COLO668 (cell line): ENCODE measurements around the gene ZNF648.
"Not testable (repeated sequence)": the region's sequence is repeated elsewhere in the genome, so short reads cannot be mapped to it uniquely, and the experiment has no call there.

Experiments
- DNase-seq: peaks from one replicate; lab custom pipeline; 2025; ENCODE audit not compliant: unreplicated experiment; lab: John Stamatoyannopoulos, UW

Gene ZNF648, protein sequence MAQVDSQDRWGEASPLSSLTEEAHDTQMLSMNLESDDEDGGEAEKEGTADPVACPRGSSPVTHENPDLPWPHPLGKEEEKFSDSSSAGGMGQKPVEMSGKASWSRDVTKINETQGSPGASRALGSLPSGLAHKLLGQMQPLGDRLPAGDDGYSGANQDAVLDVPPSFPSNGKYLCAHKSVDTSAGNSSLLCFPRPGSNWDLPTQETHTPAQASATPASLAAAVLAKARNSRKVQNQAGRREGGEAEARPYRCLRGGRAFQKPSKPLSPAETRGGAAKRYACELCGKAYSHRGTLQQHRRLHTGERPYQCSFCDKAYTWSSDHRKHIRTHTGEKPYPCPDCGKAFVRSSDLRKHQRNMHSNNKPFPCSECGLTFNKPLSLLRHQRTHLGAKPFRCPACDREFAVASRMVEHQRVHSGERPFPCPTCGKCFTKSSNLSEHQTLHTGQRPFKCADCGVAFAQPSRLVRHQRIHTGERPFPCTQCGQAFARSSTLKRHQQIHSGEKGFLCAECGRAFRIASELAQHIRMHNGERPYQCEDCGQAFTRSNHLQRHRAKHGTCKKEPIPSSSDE

DNA sequence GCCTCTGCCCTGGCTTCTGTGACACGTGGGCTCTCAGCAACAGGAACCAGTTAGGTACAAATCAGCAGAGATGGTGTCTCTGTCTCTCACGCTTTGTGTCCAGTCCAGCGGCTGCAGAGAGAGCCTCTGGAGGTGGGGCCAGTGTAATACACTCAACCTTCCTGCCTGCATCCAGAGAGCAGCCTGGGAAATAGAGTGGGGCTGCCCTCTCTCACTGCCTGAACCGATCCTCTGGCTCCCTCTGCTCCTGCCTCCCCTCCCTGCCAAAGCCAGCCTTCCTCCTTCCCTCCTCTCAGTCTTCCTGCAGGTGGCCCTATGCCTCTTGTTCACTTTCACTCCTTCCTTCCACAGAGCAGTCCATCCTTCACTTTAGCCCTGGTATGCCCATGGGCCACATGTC, at the start of gene ZNF648:
Gene ZNF648 (minus strand): TSS at position 119 of the 400 bp plus-strand sequence. CDS start 3,702 bp downstream, outside the sequence.
- DNase-seq = no peak

DNA sequence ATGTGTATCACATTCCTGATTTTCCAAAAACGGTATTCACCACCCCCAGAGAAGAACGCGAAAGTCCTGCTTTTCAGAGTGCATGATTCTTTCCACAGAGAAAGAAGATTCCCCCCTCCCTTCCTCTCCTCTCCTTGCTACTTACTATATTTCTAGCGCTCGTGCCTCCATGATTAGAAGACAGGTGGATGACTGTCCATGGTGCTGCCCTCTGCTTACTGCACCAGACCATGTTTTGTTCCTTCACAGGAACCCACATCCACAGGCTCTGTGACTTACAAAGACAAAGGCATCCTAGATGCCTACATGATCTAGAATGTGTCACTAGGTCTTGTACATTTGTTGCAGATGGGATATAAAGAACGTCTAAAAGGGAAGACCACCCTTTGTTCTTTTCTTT, 49.1 kb upstream of the ZNF648 start:
- no peak for DNase-seq

DNA sequence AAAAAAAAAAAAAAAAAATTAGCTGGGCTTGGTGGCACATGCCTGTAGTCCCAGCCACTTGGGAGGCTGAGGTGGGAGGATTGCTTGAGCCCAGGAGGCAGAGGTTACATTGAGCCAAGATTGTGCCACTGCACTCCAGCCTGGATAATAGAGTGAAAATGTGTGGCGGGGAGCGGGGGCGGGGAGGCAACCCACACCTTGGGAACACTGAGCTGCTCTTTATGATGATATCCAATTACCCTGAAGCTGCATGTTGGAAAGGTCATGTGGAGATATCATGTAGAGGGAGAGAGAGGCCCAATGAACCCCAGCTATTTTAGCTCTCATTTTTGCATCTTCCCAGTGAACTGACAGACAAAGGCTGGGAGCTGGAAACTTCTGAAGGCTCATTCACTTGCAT, 48.3 kb upstream of the ZNF648 start:
- no peak for DNase-seq

DNA sequence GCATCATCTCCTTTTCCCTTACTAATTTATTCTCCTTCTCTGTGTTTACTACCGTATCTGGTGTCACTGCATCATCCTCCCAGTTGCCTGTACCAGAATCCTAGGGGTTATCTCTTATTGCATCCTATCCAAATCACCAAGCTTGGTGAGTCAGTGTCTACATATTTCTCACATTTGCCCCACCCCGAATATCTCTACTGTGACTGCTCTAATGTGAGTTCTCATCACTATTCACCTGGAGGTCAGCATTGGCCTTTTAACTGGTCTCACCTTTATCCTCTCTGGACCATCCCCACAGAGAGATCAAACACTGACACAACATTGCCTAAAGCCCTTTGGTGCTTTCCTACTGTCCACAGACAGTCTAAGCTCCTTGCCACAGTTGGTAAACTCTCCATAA, 45.7 kb upstream of the ZNF648 start:
- no peak for DNase-seq

DNA sequence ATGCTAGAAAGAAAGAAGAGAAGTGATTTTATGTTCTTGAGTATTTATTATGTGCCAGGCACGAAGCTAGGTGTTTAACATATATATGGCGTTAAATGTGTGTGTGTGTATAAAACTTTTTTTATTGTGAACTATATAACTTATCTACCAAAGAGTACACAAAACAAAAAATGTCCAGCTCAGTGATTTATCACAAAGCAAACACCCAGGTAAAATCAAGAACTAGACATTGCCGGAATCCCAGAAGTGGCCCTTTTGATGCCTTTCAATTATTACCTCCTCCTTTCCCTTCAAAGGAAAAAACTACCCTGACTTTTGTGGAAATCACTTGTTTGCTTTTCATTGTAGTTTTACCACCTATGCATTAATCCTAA, 40.5 kb upstream of the ZNF648 start:
- no peak for DNase-seq

DNA sequence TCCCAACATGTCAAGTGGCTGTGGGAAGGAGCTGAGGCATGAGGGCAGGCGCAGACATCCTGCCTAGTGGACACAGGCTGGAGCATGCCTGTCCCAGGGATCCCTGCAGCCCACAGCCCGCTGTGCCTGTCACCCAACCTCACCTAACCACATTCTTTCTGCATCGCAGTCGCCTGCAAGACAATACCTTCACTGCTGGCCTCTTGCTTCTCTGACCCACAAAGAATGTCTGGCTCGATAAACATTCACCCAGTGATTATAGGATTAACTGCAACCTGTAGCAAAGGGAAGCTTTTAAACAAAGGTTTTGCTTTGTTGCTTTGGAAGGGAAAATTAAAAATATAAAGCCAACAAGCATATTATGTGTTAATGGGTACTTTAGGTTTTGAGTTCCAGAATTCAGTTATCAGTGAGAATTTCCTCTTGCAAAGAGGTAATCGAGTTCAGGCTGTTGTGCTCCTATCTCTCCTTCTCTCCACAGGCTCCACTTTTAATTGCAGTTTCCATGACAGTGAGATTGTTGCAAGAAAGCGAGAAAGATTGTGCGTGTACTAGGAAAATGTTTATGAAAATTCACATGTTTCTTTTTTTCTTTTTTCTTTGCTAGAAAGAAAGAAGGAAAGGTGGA, 40.0 kb upstream of the ZNF648 start:
- no peak for DNase-seq

DNA sequence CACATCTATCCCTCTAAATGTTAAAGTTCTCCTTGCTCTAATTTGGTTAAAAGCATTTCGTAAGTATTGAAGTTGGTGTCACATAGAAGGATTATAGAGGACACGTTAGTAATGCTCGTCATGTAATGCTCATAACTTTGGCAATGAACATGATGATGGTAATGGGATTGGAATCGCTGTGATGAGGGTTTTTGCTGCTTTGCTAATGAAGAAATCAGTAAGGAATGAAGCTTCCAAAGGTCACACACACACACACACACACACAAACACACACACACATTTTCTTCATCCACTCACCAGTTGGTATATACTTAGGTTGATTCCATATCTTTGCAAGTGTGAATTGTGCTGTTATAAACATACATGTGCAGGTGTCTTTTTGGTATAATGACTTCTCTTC, 36.8 kb upstream of the ZNF648 start:
- no peak for DNase-seq

DNA sequence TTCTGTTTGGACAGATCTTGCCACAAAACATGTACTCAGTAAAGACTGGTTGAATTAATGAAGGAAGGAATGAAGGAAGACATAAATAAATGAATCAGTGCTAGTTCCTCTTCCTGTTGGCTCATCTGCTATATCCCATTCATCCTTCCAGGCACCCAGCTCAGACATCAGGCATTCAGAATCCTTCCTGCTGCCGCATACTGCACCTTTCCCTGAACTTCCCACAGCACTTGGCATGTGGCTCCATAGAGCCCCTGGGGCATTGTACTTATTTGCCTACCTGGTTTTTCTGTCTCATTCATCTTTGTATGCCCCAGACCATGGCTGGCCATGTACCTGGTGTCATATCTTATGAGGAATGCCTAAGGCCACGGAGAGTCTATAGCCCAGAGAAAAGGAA, 34.4 kb upstream of the ZNF648 start:
- no peak for DNase-seq

DNA sequence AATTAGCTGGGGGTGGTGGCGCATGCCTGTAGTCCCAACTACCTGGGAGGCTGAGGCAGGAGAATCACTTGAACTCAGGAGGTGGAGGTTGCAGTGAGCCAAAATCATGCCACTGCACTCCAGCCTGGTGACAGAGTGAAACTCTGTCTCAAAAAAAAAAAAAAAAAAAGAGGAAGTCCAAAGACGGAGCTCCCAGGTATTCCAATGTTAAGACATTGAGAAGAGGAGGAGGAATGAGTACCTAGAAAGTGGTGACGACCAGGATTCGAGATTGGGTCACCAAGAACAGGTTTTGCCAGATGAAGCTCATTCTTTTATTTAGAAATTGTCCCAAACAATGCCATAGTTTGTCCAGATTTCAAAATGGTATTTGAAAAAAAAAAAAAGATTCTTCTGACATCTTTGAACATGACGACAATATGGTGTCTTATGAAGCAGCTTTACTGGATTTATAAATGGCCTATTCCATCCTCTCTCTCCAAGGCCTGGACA, 33.0 kb upstream of the ZNF648 start:
- DNase-seq = not testable (repeated sequence)

DNA sequence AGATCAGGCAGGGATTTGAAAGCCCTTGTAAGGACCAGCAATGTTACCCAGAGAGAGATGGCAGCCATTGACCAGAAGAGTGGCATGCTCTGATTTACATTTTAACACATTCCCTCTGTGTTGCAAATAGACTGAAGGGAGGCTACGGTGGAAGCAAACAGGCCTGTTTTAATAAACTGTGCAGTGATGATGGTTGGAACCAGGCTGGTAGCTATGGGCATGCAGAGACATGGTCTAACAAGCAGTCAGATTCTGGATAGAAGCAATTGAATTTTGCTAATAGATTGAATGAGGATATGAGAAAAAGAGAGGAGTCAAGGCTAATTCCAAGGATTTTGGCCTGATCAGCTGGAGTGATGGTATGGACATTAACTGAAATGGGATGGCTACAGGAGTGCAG, 32.3 kb upstream of the ZNF648 start:
- no peak for DNase-seq

DNA sequence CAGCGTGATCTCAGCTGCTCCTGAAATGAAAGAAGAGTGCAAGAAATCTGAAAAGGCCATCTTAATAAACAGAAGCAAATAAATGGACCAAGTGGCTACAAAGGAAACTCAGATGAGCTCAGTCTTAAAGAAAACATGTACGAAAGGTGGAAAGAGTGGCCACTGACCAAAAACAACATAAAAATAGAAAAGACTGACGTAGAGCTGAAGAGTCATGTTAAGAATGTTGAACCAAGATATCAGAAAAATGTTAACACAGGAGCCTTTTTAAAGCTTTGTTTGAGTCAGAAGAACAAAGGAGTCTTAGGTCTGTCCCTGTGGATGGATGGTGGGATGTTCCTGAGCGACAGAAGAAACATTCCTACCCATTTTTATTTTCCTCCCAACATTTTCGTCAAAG, 30.8 kb upstream of the ZNF648 start:
- no peak for DNase-seq

DNA sequence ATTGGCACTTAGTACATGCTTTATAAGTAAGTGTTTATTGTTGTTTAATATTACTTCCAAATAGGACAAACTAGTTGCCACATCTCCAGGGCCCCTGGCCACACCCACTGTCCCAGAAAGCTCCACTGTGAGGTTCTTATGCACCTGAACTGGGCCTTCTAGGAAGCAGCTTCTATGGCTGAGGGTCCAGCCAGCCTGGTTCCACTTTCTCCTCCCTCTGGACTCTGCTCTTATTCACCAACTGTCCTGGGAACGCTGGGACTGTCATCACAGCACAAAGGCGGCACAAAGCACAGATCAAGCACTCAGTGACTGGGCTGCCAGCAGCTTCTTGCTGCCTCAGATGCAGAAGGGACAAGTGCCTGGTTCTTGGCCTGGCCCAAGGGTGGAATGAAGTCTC, 29.6 kb upstream of the ZNF648 start:
- no peak for DNase-seq

DNA sequence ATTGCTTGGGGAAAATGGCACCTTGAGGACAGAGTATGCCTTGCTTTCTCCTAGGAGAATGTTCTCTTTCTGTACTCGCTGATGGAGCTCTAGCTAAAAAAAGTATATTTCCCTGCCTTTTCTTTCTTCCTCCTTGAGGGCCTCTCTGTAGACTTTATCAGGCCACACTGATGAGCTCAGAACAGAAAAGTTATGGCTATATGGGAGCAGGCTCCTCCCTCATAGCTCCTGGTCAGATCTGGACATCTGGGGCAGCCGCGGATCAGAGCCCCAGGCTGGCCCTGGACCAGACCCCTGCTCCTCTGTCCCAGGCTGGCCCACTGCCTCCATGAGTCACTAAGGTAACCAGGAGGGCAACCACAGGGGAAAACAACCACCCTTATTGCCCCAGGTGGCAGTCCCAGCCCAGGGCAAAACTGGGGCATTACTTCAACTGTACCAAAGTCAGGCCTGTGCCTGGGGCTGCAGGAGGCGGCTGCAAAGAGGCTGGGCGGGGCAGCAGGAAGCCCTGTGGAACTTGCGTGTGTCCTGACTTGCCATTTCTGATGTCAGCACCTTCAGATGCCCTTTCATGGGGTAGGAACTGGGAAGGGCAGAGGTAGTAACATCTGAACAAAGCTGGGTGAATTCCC, 26.3 kb upstream of the ZNF648 start:
- no peak for DNase-seq

DNA sequence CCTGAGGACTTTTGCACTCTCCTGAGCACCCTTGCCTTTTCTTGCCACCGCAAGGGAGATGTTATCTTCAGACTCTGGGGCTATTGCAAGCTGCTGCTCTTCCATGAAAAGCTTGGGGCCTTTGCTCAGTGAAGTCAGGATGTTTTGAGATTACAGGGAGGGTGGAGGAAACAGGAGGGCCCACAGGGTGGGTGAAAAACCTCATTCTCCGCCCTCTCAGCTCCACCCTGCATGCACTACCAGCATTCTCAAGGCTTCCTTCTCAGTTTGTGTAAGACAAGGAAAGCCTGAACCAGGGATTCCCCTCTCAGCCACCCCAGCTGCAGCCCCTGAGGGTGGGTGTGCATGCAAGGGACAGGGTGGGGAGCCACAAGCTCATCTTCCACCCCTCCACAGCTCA, 25.8 kb upstream of the ZNF648 start:
- no peak for DNase-seq

DNA sequence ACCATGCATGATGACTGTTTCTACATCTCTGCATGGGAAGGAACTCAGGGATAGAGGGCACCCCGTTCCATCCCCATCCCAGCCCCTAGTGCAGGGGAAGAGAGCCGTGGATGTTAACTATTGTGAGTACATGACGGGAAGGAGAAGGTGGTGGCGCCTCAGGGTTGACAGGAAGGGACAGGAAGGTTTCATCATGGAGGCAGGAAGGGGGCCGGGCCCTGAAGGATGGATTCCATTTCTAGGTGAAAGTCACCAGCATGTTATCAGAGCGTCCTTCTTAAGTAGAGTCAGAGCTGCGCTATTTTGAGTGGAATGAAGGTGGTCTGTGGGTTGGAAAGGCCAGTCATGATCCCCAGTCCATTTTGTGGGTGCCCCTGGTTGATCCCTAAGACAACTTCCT, 25.1 kb upstream of the ZNF648 start:
- DNase-seq = no peak

DNA sequence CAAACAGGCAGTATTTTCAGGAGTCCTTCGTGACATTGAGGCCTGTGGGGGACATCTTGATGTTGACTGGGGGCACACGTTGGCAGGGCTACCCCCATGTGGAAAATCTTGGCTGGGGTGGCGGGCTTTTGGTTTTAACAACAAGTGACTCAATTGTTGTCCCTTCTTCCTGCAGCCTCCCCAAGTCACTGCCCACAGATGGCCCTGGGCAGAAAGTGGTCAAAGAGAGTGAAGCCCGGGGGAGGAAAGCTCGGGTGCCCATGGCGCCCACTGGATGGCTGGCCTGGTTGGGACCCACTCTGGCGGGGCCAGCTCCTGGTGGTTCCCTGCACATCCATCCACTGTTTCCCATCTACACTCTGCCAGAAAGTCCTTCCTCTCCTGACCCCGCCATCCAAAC, 24.6 kb upstream of the ZNF648 start:
- DNase-seq = no peak

DNA sequence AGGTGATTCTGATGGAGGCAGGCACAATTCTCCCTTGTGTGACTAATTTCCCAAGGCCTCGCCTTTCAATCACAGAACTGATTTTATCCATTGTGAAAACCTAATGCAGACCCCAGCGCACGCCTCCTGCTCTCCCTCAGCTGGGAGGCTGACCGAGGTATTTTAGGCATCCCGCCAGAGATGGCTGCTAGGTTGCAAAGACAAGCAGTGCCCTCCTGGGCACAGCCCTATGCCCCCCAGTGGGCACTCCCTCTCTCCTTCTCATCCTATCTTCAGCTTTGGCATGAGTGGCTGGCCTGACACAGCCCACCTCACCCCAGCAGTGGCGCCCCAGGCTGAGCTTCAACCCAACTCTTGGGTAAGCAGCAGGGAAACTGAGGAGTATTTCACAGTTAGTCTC, 24.2 kb upstream of the ZNF648 start:
- DNase-seq = no peak

DNA sequence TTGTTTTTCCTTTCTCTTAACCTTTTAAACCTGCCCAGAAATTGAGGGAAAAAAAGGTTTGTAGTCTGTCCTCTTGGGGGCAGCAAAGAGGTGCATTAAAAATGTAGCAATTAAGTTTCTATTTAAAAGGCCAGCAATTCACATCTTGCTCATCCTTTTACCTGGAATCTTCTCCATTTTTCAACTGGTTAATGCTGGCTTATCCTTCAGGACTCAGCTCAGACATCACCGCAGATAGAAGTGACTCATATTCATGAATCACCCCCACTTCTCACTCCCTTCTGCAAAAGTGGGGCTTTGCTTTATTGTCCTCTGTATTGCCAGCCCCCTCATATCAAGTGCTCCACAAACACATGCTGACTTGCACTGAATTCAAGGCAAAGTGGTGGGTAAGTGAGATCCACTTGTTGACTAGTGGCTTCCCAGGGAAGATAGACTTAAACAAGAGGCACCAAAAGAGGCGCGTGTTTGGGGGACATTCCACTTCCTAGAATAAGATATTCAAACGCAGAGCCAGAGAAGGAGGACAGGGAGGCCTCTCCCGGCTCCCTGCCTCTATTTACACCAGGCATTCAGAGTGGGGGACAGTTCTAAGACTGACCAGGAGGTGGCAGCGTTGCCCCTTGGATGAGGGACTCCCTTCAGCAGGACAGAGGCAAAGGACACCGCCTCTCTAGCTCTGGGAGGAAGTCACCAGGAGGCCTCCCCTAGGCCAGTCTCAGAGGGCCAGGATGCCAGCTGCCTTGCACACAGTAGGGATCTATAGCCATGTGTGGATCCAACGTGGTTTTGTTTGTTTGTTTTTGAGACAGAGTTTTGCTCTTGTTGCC, 23.2 kb upstream of the ZNF648 start:
- peak; percentile 87 for DNase-seq

DNA sequence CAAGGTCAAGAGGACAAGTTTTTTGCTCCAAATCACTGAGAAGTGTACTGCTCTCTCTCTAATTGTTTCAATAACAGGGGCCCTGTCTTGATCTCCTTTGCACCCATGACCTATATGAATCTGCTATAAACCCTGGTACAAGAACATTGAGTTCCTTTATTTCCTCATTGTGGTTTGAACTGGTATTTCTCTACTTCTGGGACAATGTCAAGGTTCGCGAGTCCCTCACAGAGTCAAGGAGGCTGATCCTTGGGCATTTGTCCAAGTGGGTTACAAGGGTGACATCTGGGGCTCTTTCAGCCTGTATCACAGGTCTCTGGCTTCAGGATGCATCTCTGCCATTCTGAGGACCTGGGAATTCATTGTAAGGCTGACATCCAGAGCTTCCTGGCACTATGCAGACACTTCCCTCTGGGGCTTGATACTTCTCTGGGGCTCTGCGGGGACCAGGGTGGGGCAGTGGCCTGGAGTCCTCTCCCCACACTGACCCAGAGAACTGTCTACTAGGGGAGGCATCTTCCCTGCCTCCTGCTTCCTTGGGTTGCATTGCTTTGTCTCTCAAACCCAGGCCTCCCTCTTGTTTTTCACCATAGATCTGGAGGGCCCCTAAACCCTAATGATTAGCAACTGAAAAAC, 22.5 kb upstream of the ZNF648 start:
- DNase-seq = no peak

DNA sequence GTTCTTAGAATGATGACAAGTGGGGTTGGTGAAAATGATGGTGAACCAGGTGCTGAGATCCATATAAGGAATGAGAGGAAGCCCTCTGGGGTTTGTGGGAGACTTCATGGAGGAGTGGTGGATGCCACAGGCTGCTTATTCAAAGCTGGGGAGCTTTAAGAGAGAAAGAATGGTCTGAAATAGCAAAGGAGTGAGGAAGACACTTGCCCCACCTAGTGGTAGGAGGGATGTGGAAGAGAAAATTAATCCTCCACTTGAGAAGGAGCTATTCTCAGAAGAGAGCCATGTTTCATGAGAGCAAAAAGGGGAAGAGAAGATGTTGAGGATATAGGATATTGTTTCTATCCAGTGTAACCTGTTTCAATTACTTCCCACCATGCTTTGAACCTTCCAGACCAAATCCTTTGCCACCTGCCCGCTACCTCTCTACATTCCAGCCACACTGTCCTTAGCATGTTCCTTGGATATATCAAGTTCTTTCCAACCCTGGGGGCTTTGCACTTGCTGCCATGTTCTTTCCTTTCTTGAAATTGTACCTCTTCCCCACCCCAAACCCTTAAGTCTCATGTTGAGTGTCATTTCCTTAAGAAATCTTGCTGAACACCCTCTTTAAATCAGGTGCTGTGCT, 19.6 kb upstream of the ZNF648 start:
- DNase-seq = peak; percentile 15
